Measurements from ENCODE around the gene SOBP. TPM values are rescaled to one million over a fixed set of nuclear protein-coding genes. Genes with fewer than 3 reads are reported as not detected.

Gene SOBP
- total RNA-seq, 2 donors from 2014 or later: 10.3 to 11.1 TPM

DNA sequence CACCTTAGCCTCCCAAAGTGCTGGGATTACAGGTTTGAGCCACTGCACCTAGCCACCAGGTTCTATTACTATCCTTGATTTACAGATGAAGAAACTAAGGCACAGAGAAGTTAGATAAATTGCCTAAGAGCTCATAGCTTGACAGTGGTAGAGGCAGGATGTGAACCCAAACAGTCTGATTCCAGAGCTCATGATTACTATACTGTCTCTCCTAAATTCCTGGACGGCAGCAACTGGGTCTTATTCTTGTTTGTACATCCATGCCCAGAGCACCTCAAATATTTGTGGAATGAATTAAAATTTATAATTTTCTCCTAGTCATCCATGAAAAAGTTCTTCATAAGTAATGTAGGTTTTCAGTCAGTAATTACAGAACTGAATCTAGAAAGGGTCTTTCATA is 45.6 kb upstream of the SOBP start:
- TF ChIP-seq, protein P1, sequence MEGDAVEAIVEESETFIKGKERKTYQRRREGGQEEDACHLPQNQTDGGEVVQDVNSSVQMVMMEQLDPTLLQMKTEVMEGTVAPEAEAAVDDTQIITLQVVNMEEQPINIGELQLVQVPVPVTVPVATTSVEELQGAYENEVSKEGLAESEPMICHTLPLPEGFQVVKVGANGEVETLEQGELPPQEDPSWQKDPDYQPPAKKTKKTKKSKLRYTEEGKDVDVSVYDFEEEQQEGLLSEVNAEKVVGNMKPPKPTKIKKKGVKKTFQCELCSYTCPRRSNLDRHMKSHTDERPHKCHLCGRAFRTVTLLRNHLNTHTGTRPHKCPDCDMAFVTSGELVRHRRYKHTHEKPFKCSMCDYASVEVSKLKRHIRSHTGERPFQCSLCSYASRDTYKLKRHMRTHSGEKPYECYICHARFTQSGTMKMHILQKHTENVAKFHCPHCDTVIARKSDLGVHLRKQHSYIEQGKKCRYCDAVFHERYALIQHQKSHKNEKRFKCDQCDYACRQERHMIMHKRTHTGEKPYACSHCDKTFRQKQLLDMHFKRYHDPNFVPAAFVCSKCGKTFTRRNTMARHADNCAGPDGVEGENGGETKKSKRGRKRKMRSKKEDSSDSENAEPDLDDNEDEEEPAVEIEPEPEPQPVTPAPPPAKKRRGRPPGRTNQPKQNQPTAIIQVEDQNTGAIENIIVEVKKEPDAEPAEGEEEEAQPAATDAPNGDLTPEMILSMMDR (IDR thresholded peaks at IDR 0.05): no peak
- DNase-seq (ENCODE audit: low spot score) (no peak), ATAC-seq (ENCODE audit: insufficient number of reproducible peaks, low FRiP score, low read depth) (no peak)

DNA sequence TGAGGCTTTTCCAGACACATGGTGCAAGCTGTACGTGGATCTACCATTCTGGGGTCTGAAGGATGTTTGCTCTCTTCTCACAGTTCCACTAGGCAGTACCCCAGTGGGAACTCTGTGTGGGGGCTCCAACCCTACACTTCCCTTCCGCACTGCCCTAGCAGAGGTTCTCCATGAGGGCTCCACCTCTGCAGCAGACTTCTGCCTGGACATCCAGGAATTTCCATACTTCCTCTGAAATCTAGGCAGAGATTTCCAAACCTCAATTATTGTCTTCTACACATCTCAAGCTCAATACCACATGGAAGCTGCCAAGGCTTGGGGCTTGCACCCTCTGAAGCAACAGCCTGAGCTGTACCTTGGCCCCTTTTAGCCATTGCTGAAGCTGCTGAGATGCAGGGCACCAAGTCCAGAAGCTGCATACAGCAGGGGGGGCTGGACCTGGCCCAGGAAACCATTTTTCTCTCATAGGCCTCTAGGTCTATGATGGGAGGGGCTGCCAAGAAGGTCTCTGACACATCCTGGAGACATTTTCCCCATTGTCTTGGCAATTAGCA is 42.2 kb upstream of the SOBP start:
- H3K27me3 ChIP-seq (replicated peaks; ENCODE audit: insufficient read depth): no peaks in the 10 kb centered on the region
- H3K27ac ChIP-seq: no peak overlapping the region
- TF ChIP-seq, protein P1 (IDR thresholded peaks at IDR 0.05): no peak
- H3K9me3 ChIP-seq: peaks cover 6% of the 10 kb centered on the region
- no peak overlapping the region for H3K4me3 ChIP-seq
- ATAC-seq (ENCODE audit: insufficient number of reproducible peaks, low FRiP score, low read depth) (no peak), DNase-seq (ENCODE audit: low spot score) (no peak)
- no peaks in the 10 kb centered on the region for H3K36me3 ChIP-seq
- H3K4me1 ChIP-seq (ENCODE audit: control insufficient read depth in 1 of 2, low read depth in 2 of 2): no peaks in the 10 kb centered on the region

More for the DNA sequence above, 45.6 kb upstream of the SOBP start:
- peaks cover 6% of the 10 kb centered on the region for H3K9me3 ChIP-seq
- no peaks in the 10 kb centered on the region for H3K4me1 ChIP-seq (ENCODE audit: control insufficient read depth in 1 of 2, low read depth in 2 of 2)
- no peaks in the 10 kb centered on the region for H3K27me3 ChIP-seq (replicated peaks; ENCODE audit: insufficient read depth)
- H3K4me3 ChIP-seq: no peak overlapping the region
- no peaks in the 10 kb centered on the region for H3K36me3 ChIP-seq
- no peak overlapping the region for H3K27ac ChIP-seq

DNA sequence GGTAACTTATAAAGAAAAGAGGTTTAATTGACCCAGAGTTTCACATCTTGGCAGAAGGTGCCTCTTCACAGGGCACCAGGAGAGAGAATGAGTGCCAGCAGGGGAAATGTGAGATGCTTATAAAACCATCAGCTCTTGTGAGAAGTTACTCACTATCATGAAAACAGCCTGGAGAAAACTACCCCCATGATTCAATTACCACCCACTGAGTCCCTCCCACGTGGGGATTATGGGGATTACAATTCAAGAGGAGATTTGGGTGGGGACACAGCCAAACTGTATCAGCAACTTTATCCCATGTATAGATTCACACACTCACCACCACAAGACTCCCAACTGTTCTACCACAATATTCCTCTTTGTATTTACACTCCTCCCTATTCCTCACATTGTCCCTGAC is 41.1 kb upstream of the SOBP start:
- H3K36me3 ChIP-seq: no peaks in the 10 kb centered on the region
- no peak overlapping the region for H3K4me3 ChIP-seq
- peaks cover 6% of the 10 kb centered on the region for H3K9me3 ChIP-seq
- TF ChIP-seq, protein P1 (IDR thresholded peaks at IDR 0.05): no peak
- no peak for ATAC-seq (ENCODE audit: insufficient number of reproducible peaks, low FRiP score, low read depth)
- no peaks in the 10 kb centered on the region for H3K4me1 ChIP-seq (ENCODE audit: control insufficient read depth in 1 of 2, low read depth in 2 of 2)
- no peaks in the 10 kb centered on the region for H3K27me3 ChIP-seq (replicated peaks; ENCODE audit: insufficient read depth)
- no peak for DNase-seq (ENCODE audit: low spot score)
- H3K27ac ChIP-seq: no peak overlapping the region

DNA sequence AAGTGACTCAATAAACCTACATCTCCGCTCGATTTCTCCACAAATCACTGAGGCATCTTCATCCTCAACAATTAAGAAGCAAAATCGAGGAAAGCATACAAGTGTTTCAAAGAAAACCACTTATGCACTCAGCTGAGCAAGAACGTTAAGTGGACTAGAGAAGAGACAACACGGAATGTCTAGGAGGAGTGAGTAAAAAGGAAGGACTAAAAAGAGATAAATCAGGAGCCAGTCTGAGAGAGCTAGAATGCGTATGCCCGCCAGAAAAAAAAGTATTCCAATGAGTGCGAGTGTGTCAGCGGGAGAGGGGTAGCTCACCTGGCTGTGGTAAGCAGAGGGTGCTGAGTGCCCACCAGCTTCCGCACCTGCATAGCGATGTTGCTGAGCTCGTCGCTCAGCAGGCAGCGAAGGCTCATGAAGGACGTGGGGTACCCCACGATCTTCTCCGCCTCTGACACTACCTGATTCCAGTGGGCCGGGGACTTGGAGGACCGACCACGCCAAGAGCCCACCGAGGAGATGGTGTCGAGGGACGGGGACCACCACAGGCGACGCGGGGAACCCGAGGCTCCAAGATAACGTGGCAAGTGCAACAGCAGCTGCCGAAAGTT is 31.1 kb upstream of the SOBP start:
- no peaks in the 10 kb centered on the region for H3K27me3 ChIP-seq (replicated peaks; ENCODE audit: insufficient read depth)
- peaks cover 8 to 9% of the 10 kb centered on the region in 2 donors for H3K4me1 ChIP-seq (ENCODE audit: control insufficient read depth in 1 of 2, low read depth in 2 of 2)
- ATAC-seq (ENCODE audit: insufficient number of reproducible peaks, low FRiP score, low read depth): no peak
- peak overlapping the region; percentile 88 for H3K4me3 ChIP-seq
- no peaks in the 10 kb centered on the region for H3K36me3 ChIP-seq
- TF ChIP-seq, protein P1 (IDR thresholded peaks at IDR 0.05): no peak
- DNase-seq (ENCODE audit: low spot score): no peak
- peak overlapping the region; percentile 85 to 87 for H3K27ac ChIP-seq
- H3K9me3 ChIP-seq: no peaks in the 10 kb centered on the region

DNA sequence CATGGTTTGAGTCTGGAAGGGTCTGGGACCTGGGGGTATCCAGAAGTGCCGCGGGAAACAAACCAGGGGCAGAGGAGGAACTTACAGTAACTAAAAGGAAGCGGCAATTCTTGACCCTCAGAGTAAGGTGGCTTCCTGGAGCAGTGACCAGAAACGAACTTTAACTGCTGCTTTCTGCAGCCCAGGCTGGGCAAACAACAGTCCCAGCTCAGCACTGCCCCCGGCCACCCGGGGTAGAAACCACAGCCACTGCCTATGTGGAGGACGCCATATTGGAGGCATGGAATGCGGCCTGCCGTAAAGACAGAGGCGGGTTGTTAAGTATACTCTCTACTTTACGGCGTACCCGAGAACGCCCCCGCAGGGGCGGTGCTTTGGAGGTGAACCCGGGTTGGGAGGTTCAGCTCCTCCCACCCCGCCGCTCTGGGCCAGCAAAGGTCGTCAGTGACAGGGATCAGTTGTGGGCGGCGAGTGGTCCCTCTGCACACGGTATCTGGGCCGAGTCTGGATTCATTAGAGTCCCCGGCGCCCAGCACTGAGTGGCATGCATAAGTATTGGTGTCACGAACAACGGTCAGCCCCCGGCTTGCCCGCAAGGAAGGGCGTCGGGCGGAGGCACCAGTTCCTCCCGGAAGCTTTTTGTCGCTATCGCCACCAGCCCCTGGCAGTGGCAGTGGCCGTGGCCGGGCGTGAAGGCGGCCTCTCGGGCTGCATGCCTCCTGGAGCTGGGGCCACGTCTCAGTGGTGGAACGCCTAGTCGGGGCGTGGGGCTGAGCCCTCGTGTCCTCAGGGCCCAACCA is 30.4 kb upstream of the SOBP start, which contains the start of gene PDSS2:
PDSS2 (minus strand) TSS at position 282 of the 800 bp plus-strand sequence; CDS start at position 3, 279 bp downstream.
- TF ChIP-seq, protein P1 (IDR thresholded peaks at IDR 0.05): peak; percentile 23
- Histone ChIP-seq H3K27me3 (replicated peaks; ENCODE audit: insufficient read depth) (no peaks in the 10 kb centered on the region), H3K27ac (peak within 1 kb of the TSS; percentile 85 to 87), H3K4me1 (ENCODE audit: control insufficient read depth in 1 of 2, low read depth in 2 of 2) (peaks cover 8 to 9% of the 10 kb centered on the region in 2 donors), H3K36me3 (no peaks in the 10 kb centered on the region), H3K4me3 (peak within 1 kb of the TSS; percentile 88), H3K9me3 (no peaks in the 10 kb centered on the region)
- peak; percentile 99 for DNase-seq (ENCODE audit: low spot score)
- ATAC-seq (ENCODE audit: insufficient number of reproducible peaks, low FRiP score, low read depth): peak; percentile 97
